Measurements from ENCODE around the gene TRIO. TPM values are rescaled to one million over a fixed set of nuclear protein-coding genes. Genes with fewer than 3 reads are reported as not detected.

Gene TRIO
- total RNA-seq, 1 experiment from 2014 or later, result 99.8 TPM

DNA sequence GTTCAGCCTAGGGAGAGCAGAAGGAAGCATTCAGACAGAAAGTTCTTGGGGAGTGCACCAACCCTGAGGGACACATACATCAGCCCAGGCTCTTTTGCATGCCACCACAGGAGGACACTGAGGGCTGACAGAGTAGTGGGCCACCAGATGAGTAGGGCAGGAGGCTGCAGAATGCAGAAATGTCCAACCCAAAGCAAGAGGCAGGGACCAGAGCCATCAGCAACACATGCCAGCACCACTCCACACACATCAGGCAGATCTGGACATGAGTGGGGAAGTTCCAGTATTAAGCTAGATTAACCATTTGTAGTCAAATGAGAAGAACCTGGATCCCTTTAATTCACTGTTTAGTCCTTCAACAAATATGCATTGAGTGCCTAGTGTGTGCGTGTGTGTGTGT lies 402.7 kb downstream of the TRIO start:
- H3K4me3 ChIP-seq (ENCODE audit: low read depth, low read length, poor library complexity, severe bottlenecking), result no peak overlapping the region
- TF ChIP-seq EZH2 (IDR thresholded peaks at IDR 0.05; ENCODE audit: borderline replicate concordance, low read depth, low read length, poor library complexity, severe bottlenecking), result no peak
- TF ChIP-seq, protein P1, sequence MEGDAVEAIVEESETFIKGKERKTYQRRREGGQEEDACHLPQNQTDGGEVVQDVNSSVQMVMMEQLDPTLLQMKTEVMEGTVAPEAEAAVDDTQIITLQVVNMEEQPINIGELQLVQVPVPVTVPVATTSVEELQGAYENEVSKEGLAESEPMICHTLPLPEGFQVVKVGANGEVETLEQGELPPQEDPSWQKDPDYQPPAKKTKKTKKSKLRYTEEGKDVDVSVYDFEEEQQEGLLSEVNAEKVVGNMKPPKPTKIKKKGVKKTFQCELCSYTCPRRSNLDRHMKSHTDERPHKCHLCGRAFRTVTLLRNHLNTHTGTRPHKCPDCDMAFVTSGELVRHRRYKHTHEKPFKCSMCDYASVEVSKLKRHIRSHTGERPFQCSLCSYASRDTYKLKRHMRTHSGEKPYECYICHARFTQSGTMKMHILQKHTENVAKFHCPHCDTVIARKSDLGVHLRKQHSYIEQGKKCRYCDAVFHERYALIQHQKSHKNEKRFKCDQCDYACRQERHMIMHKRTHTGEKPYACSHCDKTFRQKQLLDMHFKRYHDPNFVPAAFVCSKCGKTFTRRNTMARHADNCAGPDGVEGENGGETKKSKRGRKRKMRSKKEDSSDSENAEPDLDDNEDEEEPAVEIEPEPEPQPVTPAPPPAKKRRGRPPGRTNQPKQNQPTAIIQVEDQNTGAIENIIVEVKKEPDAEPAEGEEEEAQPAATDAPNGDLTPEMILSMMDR (conservative IDR thresholded peaks at IDR 0.05; ENCODE audit: low read depth, low read length), result no peak
- CTCF ChIA-PET, result no interaction called here
- no TSS peak for BruUV-seq (replicated peaks)
- no peaks in the 10 kb centered on the region for H3K36me3 ChIP-seq (ENCODE audit: insufficient read depth, low read length, poor library complexity, severe bottlenecking)
- peaks cover 30% of the 10 kb centered on the region for H3K27me3 ChIP-seq (replicated peaks; ENCODE audit: insufficient read depth, low read depth, low read length, poor library complexity)
- DNase-seq (ENCODE audit: low spot score), result no peak
- no peaks in the 10 kb centered on the region for H3K4me1 ChIP-seq (ENCODE audit: insufficient read depth, low read length, poor library complexity, severe bottlenecking)
- intact Hi-C loops (cut with micrococcal nuclease; ENCODE audit: unreplicated experiment), result no loop called here
- POLR2A ChIA-PET (ENCODE audit: low non-redundant PET), result no interaction called here
- peaks cover 3% of the 10 kb centered on the region for H3K9me3 ChIP-seq (ENCODE audit: low read depth, low read length, poor library complexity, severe bottlenecking)
- no peak overlapping the region for H3K27ac ChIP-seq (ENCODE audit: low read depth, low read length, poor library complexity, severe bottlenecking)

- BruUV-seq (replicated peaks), result no TSS peak
- intact Hi-C loops (cut with micrococcal nuclease; ENCODE audit: unreplicated experiment), result no loop called here
- no peak for TF ChIP-seq EZH2 (IDR thresholded peaks at IDR 0.05; ENCODE audit: borderline replicate concordance, low read depth, low read length, poor library complexity, severe bottlenecking)
- TF ChIP-seq, protein P1 (conservative IDR thresholded peaks at IDR 0.05; ENCODE audit: low read depth, low read length), result no peak
These were observed 404.5 kb downstream of the TRIO start for GRCh38 chr5:14547666-14548065.

DNA sequence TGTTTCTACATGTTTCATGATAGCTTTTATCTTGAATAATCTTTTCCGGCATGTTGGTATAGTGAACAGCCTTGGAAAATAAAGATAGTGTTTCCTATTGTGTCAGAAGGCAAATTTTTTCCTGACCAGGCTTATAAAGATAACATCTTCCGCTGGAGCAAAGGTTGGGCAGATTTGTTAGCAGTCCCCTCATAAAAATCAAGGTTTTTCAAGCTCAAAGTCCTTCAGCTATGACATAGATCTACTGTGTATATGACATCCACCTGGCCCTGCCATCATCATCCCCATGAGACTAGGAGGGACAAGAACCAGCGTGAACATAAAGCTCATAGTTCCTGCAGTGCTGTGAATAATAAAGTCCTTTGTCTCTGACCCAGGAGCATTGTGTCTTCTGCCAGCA lies 408.1 kb downstream of the TRIO start:
- no peak for TF ChIP-seq EZH2 (IDR thresholded peaks at IDR 0.05; ENCODE audit: borderline replicate concordance, low read depth, low read length, poor library complexity, severe bottlenecking)
- TF ChIP-seq, protein P1 (conservative IDR thresholded peaks at IDR 0.05; ENCODE audit: low read depth, low read length), result no peak
- H3K4me1 ChIP-seq (ENCODE audit: insufficient read depth, low read length, poor library complexity, severe bottlenecking), result no peaks in the 10 kb centered on the region
- peaks cover 17% of the 10 kb centered on the region for H3K27me3 ChIP-seq (replicated peaks; ENCODE audit: insufficient read depth, low read depth, low read length, poor library complexity)
- intact Hi-C loops (cut with micrococcal nuclease; ENCODE audit: unreplicated experiment), result no loop called here
- POLR2A ChIA-PET (ENCODE audit: low non-redundant PET), result no interaction called here
- H3K9me3 ChIP-seq (ENCODE audit: low read depth, low read length, poor library complexity, severe bottlenecking), result no peaks in the 10 kb centered on the region
- H3K36me3 ChIP-seq (ENCODE audit: insufficient read depth, low read length, poor library complexity, severe bottlenecking), result no peaks in the 10 kb centered on the region
- no peak overlapping the region for H3K4me3 ChIP-seq (ENCODE audit: low read depth, low read length, poor library complexity, severe bottlenecking)
- no peak overlapping the region for H3K27ac ChIP-seq (ENCODE audit: low read depth, low read length, poor library complexity, severe bottlenecking)
- no peak for DNase-seq (ENCODE audit: low spot score)
- no TSS peak for BruUV-seq (replicated peaks)
- CTCF ChIA-PET, result no interaction called here

More at GRCh38 chr5:14547666-14548065, 404.5 kb downstream of the TRIO start:
- CTCF ChIA-PET, result no interaction called here
- no peak for DNase-seq (ENCODE audit: low spot score)
- no peaks in the 10 kb centered on the region for H3K36me3 ChIP-seq (ENCODE audit: insufficient read depth, low read length, poor library complexity, severe bottlenecking)
- peaks cover 30% of the 10 kb centered on the region for H3K27me3 ChIP-seq (replicated peaks; ENCODE audit: insufficient read depth, low read depth, low read length, poor library complexity)
- no peak overlapping the region for H3K4me3 ChIP-seq (ENCODE audit: low read depth, low read length, poor library complexity, severe bottlenecking)
- no peaks in the 10 kb centered on the region for H3K9me3 ChIP-seq (ENCODE audit: low read depth, low read length, poor library complexity, severe bottlenecking)
- no peaks in the 10 kb centered on the region for H3K4me1 ChIP-seq (ENCODE audit: insufficient read depth, low read length, poor library complexity, severe bottlenecking)
- POLR2A ChIA-PET (ENCODE audit: low non-redundant PET), result no interaction called here
- no peak overlapping the region for H3K27ac ChIP-seq (ENCODE audit: low read depth, low read length, poor library complexity, severe bottlenecking)

Measured in A673 (cell line).